ENCODE results near the gene APBA3. TPM values are rescaled to one million over a fixed set of nuclear protein-coding genes. Genes with fewer than 3 reads are reported as not detected.

Gene APBA3
- total and polyA plus RNA-seq, 2 donors: 23.7 to 26.1 TPM

DNA sequence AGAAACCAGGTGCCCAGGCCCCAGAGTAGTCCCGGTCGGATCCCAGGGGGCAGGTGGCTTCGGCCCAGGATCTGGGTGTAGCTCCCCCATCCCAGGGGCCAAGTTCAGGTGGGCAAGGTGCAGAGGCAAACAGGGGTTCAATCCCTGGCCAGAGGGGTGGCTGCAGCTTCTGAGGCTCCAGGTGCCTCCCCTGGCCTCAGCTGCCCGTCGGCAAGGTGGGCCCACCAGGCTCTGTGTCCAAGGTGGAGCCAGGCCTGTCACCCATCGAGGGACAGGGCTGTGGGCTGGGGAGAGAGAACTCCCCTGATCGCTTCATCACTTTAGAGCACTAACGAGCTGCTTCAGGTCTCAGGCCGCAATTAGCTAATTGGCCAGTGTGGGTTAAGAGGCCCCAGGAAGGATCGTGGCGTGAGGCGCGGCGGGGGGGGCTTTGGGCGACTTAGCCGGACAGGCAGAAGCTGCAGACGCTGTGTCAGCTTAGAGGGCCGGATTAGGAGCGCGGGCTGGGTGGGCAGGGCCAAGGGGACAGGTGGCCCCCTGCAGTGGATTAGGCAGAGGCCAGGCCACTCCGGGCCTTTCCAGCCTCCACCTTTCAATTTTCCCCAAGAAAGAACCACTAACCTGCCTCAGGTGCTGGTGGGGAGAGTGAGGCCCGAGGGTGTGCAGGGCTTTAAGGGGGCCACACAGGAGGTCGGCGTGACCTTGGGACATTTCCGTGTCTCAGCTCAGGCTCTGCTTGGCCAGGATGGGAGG, 13.3 kb upstream of the APBA3 start:
- no peak for DNase-seq (ENCODE audit: low read depth in 6 of 9, low spot score in 9 of 9)
- H3K36me3 ChIP-seq (ENCODE audit: control insufficient read depth in 2 of 2, insufficient read depth in 2 of 2, low read length in 1 of 2): peaks cover 0 to under 1% of the 10 kb centered on the region in 2 donors
- peaks cover 0 to 20% of the 10 kb centered on the region in 2 donors for H3K9me3 ChIP-seq (ENCODE audit: control insufficient read depth in 2 of 2, insufficient read depth in 1 of 2, low read length in 1 of 2)
- no peaks in the 10 kb centered on the region for H3K4me1 ChIP-seq (ENCODE audit: control insufficient read depth in 2 of 2, insufficient read depth in 2 of 2, low read length in 2 of 2)
- H3K27ac ChIP-seq (ENCODE audit: low read depth in 1 of 2, low read length in 1 of 2): no peak overlapping the region
- H3K27me3 ChIP-seq (ENCODE audit: control insufficient read depth in 2 of 2, insufficient read depth in 1 of 2, low read length in 1 of 2): no peaks in the 10 kb centered on the region
- 85% methylated on average over 25 of the region's 25 CpGs for WGBS
- no peak overlapping the region for H3K4me3 ChIP-seq (ENCODE audit: low read length in 2 of 2)

DNA sequence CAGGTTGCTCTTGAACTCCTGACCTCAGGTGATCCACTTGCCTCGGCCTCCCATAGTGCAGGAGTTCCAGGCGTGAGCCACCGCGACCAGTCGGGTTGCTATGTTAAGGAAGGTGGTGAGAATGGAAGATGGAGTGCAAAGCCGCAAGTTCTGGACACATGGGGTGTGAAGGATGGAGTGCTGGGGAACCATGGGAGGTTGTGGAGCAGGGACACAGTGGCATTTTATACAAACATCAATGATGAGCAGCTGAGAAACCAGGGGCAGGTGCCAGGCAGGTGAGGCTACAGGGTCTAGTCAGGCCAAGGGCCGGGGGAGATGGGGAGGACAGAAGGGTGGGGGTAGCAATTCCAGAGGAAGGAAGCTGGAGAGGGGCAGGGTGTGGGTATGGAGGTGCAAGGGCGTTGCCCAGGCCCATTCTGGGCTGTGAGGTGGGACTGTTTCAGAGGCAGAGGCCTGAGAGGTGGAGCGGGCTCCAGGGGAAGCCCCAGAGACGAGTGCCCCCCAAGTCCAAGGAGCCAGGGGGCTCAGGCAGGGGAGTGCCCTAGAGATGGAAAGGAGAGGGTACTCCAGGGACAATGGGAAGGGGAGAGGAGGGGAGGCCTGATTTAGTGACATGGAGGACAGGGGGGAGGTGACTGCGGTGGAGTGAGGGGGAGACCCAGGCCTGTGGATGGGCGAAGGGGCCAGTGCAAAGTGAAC, 12.5 kb upstream of the APBA3 start:
- WGBS: 95% methylated on average over 12 of the region's 12 CpGs
- Histone ChIP-seq H3K4me3 (ENCODE audit: low read length in 2 of 2) (no peak overlapping the region), H3K9me3 (ENCODE audit: control insufficient read depth in 2 of 2, insufficient read depth in 1 of 2, low read length in 1 of 2) (peaks cover 0 to 12% of the 10 kb centered on the region in 2 donors), H3K36me3 (ENCODE audit: control insufficient read depth in 2 of 2, insufficient read depth in 2 of 2, low read length in 1 of 2) (peaks cover 1 to 9% of the 10 kb centered on the region in 2 donors), H3K4me1 (ENCODE audit: control insufficient read depth in 2 of 2, insufficient read depth in 2 of 2, low read length in 2 of 2) (no peaks in the 10 kb centered on the region), H3K27ac (ENCODE audit: low read depth in 1 of 2, low read length in 1 of 2) (no peak overlapping the region), H3K27me3 (ENCODE audit: control insufficient read depth in 2 of 2, insufficient read depth in 1 of 2, low read length in 1 of 2) (no peaks in the 10 kb centered on the region)
- DNase-seq (ENCODE audit: low read depth in 6 of 9, low spot score in 9 of 9): no peak

DNA sequence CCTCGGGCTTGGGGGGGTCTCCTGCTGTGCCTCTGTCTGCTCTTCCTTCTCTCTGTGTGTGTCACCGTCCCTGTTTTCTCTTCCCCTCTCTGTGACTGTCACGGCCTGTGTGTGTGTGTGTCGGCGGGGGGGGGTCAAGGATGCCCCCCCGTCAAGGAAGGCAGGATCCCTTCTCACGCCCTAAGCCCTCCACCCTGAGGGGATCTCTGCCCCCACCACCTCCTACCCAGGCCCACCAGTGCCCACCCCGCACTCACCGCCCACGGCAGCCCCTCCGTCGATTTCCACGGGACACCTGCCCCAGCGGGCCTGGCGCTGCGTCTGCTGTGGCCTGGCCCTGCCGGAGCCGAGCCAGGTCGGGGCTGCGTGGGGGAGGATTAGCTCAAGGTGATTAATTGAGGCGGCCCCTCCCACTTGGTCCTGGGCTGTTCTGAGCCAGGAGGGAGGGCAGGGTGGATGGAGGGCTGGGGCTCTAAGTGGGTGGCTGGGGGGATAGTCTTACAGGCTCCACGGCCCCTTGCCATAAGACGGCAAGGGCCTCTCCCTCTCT, 10.5 kb upstream of the APBA3 start, which contains the start of gene RAX2:
RAX2 (minus strand) TSS at position 323 of the 550 bp plus-strand sequence. CDS start 486 bp downstream, outside the sequence.
- Histone ChIP-seq H3K4me1 (ENCODE audit: control insufficient read depth in 2 of 2, insufficient read depth in 2 of 2, low read length in 2 of 2) (no peaks in the 10 kb centered on the region), H3K27me3 (ENCODE audit: control insufficient read depth in 2 of 2, insufficient read depth in 1 of 2, low read length in 1 of 2) (no peaks in the 10 kb centered on the region), H3K4me3 (ENCODE audit: low read length in 2 of 2) (no peak within 1 kb of the TSS), H3K27ac (ENCODE audit: low read depth in 1 of 2, low read length in 1 of 2) (no peak within 1 kb of the TSS), H3K36me3 (ENCODE audit: control insufficient read depth in 2 of 2, insufficient read depth in 2 of 2, low read length in 1 of 2) (peaks cover 18 to 28% of the 10 kb centered on the region in 2 donors), H3K9me3 (ENCODE audit: control insufficient read depth in 2 of 2, insufficient read depth in 1 of 2, low read length in 1 of 2) (no peaks in the 10 kb centered on the region)
- WGBS: 77% methylated on average over 23 of the region's 23 CpGs
- no peak for DNase-seq (ENCODE audit: low read depth in 6 of 9, low spot score in 9 of 9)

DNA sequence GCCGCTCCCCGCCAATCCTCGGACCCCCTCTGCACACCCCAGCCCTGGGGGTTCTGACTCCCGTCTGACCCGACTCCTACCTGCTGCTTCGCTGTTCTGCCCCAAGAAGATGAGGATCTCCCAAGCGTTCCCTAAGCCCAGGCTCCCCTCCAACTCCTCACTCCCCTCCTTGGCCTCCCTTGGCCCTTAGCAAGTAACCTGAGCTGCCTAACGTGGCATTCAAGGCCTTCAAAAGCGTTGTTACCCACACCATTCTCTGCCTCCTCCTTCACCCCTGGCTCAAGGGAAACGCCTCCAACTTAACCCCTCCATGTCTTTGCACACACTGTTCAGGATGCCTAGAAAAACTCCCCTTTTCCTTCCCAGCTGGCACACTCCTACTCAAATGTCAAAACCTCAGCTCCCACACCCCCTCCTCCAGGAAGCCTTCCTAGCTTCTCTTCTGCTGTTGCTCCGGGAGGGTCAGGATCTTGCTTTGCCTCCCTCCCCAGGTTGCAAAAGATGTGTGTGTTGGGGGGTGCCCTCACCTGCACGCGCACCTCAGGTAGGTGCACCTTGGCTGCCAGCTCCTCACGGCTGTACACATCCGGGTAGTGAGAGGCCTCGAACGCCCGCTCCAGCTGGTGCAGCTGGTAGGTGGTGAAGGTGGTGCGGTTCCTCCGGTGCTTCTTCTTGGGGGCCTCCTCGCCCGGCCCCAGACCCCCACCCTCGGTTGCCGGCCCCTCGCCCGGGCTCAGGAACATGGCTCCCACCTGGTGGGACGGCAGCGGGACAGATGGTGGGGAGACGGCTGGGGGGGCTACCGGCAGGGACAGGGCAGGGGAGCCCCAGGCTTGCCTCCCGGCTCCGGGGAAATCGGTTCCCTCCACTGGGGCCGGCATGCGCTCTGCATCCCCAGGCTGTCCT, 9.8 kb upstream of the APBA3 start:
- no peak for DNase-seq (ENCODE audit: low read depth in 6 of 9, low spot score in 9 of 9)
- WGBS: 94% methylated on average over 35 of the region's 35 CpGs
- H3K4me3 ChIP-seq (ENCODE audit: low read length in 2 of 2): no peak overlapping the region
- no peak overlapping the region for H3K27ac ChIP-seq (ENCODE audit: low read depth in 1 of 2, low read length in 1 of 2)
- H3K27me3 ChIP-seq (ENCODE audit: control insufficient read depth in 2 of 2, insufficient read depth in 1 of 2, low read length in 1 of 2): no peaks in the 10 kb centered on the region
- H3K36me3 ChIP-seq (ENCODE audit: control insufficient read depth in 2 of 2, insufficient read depth in 2 of 2, low read length in 1 of 2): peaks cover 25 to 36% of the 10 kb centered on the region in 2 donors
- no peaks in the 10 kb centered on the region for H3K9me3 ChIP-seq (ENCODE audit: control insufficient read depth in 2 of 2, insufficient read depth in 1 of 2, low read length in 1 of 2)
- H3K4me1 ChIP-seq (ENCODE audit: control insufficient read depth in 2 of 2, insufficient read depth in 2 of 2, low read length in 2 of 2): no peaks in the 10 kb centered on the region

DNA sequence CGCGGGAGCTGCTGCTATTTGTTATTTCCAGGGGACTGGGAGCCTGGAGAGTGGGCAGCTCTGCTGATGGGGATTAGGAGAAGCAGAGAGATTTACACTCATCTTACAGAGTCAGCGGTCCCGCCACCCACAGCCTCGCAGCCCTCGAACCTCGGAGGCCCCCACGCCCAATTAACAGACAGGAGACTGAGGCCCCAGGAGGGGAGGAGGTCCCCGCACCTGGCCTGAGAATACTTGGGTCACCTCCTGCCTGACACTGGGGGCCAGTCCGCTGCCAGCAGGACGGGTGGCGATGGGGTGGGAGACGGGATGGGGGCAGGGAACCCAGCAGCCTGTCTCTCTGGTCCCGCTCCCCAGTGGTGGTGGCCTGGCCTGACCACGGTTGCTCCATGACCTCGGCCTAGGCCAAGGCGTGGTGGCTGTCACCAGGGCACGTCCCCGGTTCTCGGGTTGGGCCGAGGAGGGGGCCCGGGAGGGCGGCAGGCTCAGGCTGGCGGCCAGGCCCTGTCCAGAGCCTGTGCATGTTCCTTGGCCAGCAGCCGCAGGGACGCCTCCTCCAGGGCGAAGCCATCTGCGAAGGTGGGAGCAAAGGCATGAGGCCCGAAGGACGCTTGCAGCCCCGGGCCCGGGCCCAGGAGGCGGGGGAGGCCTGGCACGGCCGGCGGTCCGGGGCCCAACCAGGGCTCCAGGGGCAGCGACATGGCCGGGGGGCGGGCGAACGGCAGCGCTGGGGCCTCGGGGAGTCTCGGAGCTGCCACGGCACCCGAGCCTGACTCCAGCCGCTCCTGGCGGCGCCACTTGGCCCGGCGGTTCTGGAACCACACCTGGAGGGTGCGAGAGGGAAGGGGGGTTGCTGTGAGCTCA, 8.9 kb upstream of the APBA3 start:
- no peak for DNase-seq (ENCODE audit: low read depth in 6 of 9, low spot score in 9 of 9)
- peaks cover 26 to 40% of the 10 kb centered on the region in 2 donors for H3K36me3 ChIP-seq (ENCODE audit: control insufficient read depth in 2 of 2, insufficient read depth in 2 of 2, low read length in 1 of 2)
- no peaks in the 10 kb centered on the region for H3K4me1 ChIP-seq (ENCODE audit: control insufficient read depth in 2 of 2, insufficient read depth in 2 of 2, low read length in 2 of 2)
- no peaks in the 10 kb centered on the region for H3K9me3 ChIP-seq (ENCODE audit: control insufficient read depth in 2 of 2, insufficient read depth in 1 of 2, low read length in 1 of 2)
- H3K27me3 ChIP-seq (ENCODE audit: control insufficient read depth in 2 of 2, insufficient read depth in 1 of 2, low read length in 1 of 2): no peaks in the 10 kb centered on the region
- H3K4me3 ChIP-seq (ENCODE audit: low read length in 2 of 2): no peak overlapping the region
- 92% methylated on average over 53 of the region's 53 CpGs for WGBS
- no peak overlapping the region for H3K27ac ChIP-seq (ENCODE audit: low read depth in 1 of 2, low read length in 1 of 2)

DNA sequence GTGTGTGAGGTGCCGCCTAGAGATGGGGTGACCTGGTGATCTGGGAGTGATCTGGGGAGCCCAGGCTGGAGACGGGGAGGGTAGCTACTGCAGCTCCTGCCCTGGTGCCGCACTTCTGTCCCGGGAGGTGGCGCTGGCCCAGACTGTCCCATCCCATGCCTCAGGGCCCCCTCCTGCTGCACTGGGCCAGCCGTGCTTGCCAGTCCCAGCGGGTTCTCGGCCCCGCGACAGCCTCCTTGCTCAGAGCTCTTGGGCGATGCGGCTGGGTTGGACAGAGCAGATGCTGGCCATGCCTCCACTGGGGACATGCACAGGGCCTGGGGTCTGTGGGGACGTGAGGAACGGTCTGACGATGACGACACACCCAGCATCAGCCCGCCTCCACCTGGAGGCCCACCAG, 8.0 kb upstream of the APBA3 start:
- WGBS: 96% methylated on average over 17 of the region's 17 CpGs
- Histone ChIP-seq H3K27ac (ENCODE audit: low read depth in 1 of 2, low read length in 1 of 2) (no peak overlapping the region), H3K4me3 (ENCODE audit: low read length in 2 of 2) (no peak overlapping the region), H3K27me3 (ENCODE audit: control insufficient read depth in 2 of 2, insufficient read depth in 1 of 2, low read length in 1 of 2) (no peaks in the 10 kb centered on the region), H3K36me3 (ENCODE audit: control insufficient read depth in 2 of 2, insufficient read depth in 2 of 2, low read length in 1 of 2) (peaks cover 30 to 44% of the 10 kb centered on the region in 2 donors), H3K4me1 (ENCODE audit: control insufficient read depth in 2 of 2, insufficient read depth in 2 of 2, low read length in 2 of 2) (no peaks in the 10 kb centered on the region), H3K9me3 (ENCODE audit: control insufficient read depth in 2 of 2, insufficient read depth in 1 of 2, low read length in 1 of 2) (no peaks in the 10 kb centered on the region)
- no peak for DNase-seq (ENCODE audit: low read depth in 6 of 9, low spot score in 9 of 9)

DNA sequence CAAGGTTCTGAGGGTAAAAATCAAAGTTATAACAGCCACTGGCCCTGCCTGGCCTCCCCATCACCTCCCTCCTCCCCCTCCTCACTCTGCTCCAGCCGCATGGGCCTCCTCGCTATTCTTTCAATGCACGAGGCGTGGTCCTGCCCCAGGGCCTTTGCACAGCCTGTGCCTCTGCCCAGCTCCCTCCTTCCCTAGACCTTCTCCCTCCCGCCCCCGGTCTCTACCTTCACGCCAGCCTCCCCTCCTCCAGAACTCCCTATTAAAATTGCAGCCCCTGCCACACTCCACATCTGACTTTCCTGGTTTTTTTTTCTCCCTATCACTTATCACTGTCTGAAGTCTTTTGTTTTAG, 7.2 kb upstream of the APBA3 start:
- Histone ChIP-seq H3K36me3 (ENCODE audit: control insufficient read depth in 2 of 2, insufficient read depth in 2 of 2, low read length in 1 of 2) (peaks cover 30 to 44% of the 10 kb centered on the region in 2 donors), H3K27ac (ENCODE audit: low read depth in 1 of 2, low read length in 1 of 2) (no peak overlapping the region), H3K9me3 (ENCODE audit: control insufficient read depth in 2 of 2, insufficient read depth in 1 of 2, low read length in 1 of 2) (no peaks in the 10 kb centered on the region), H3K27me3 (ENCODE audit: control insufficient read depth in 2 of 2, insufficient read depth in 1 of 2, low read length in 1 of 2) (no peaks in the 10 kb centered on the region), H3K4me1 (ENCODE audit: control insufficient read depth in 2 of 2, insufficient read depth in 2 of 2, low read length in 2 of 2) (no peaks in the 10 kb centered on the region), H3K4me3 (ENCODE audit: low read length in 2 of 2) (no peak overlapping the region)
- over 99% methylated on average over 7 of the region's 7 CpGs for WGBS
- no peak for DNase-seq (ENCODE audit: low read depth in 6 of 9, low spot score in 9 of 9)

DNA sequence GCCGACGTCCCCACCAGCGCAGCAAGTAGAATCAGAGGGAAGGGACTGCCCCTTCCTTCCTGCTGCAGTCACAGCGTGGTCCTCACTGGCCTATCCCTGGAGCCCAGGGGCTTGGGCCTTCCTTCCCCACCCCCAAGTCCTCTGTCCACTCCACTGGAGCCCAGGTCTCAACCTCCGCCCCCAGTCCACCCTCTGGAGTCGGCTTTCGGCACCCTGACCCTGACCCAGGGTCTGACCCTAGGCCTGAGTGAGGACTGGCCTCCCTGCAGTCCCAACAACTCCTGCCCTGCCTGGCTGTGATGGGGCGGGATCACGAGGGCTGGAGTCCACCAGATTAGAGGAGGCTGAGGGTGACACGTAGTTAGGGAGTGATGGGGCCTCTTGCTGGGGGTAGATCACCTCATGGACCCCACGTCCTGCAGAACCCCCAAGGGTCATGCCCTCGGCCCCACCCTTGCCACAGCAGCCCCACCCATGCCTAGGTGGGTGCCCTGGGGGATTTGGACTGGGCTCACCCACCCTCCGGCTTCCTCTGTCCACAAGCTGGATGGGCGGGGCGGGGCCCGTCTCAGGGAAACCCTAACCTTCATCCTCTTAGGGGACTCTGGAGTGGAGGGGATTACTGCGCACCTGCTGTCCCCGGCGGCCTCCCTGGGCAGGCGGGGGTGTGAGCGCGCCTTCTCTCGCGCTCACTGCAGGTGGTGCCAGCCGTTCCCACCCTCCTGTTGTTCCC, 6.7 kb upstream of the APBA3 start:
- Histone ChIP-seq H3K4me1 (ENCODE audit: control insufficient read depth in 2 of 2, insufficient read depth in 2 of 2, low read length in 2 of 2) (peaks cover 0 to 4% of the 10 kb centered on the region in 2 donors), H3K9me3 (ENCODE audit: control insufficient read depth in 2 of 2, insufficient read depth in 1 of 2, low read length in 1 of 2) (no peaks in the 10 kb centered on the region), H3K27ac (ENCODE audit: low read depth in 1 of 2, low read length in 1 of 2) (no peak overlapping the region), H3K36me3 (ENCODE audit: control insufficient read depth in 2 of 2, insufficient read depth in 2 of 2, low read length in 1 of 2) (peaks cover 30 to 44% of the 10 kb centered on the region in 2 donors), H3K4me3 (ENCODE audit: low read length in 2 of 2) (no peak overlapping the region), H3K27me3 (ENCODE audit: control insufficient read depth in 2 of 2, insufficient read depth in 1 of 2, low read length in 1 of 2) (no peaks in the 10 kb centered on the region)
- WGBS: 95% methylated on average over 25 of the region's 25 CpGs
- no peak for DNase-seq (ENCODE audit: low read depth in 6 of 9, low spot score in 9 of 9)
